ENCODE measurements around the gene ANKDD1B. TPM values are rescaled to one million over a fixed set of nuclear protein-coding genes. Genes with fewer than 3 reads are reported as not detected.

Gene ANKDD1B
- total RNA-seq, 1 donor from 2014 or later = 1.6 TPM

- no peaks in the 10 kb centered on the region for H3K9me3 Mint-ChIP-seq
- H3K27ac Mint-ChIP-seq = no peak overlapping the region
- DNase-seq (ENCODE audit: extremely low spot score, unreplicated experiment) = no peak
- no peaks in the 10 kb centered on the region for H3K27me3 Mint-ChIP-seq
- no peak for TF ChIP-seq CTCF (conservative IDR thresholded peaks at IDR 0.05)
- H3K36me3 Mint-ChIP-seq = peaks cover 3% of the 10 kb centered on the region
- H3K4me3 Mint-ChIP-seq = no peak overlapping the region
- peaks cover 8% of the 10 kb centered on the region for H3K4me1 Mint-ChIP-seq (ENCODE audit: unreplicated experiment)
Observed at GRCh38 chr5:75662061-75662460, 50.8 kb downstream of the ANKDD1B start.

GRCh38 chr5:75663579-75664284, 52.5 kb downstream of the ANKDD1B start:
- H3K27ac Mint-ChIP-seq = peak overlapping the region; percentile 28
- TF ChIP-seq CTCF (conservative IDR thresholded peaks at IDR 0.05) = no peak
- no peak overlapping the region for H3K4me3 Mint-ChIP-seq
- H3K4me1 Mint-ChIP-seq (ENCODE audit: unreplicated experiment) = peaks cover 8% of the 10 kb centered on the region
- H3K36me3 Mint-ChIP-seq = peaks cover 4% of the 10 kb centered on the region
- H3K27me3 Mint-ChIP-seq = no peaks in the 10 kb centered on the region
- DNase-seq (ENCODE audit: extremely low spot score, unreplicated experiment) = no peak
- H3K9me3 Mint-ChIP-seq = no peaks in the 10 kb centered on the region

GRCh38 chr5:75664979-75665378, 53.7 kb downstream of the ANKDD1B start:
- H3K9me3 Mint-ChIP-seq = no peaks in the 10 kb centered on the region
- no peak for TF ChIP-seq CTCF (conservative IDR thresholded peaks at IDR 0.05)
- no peaks in the 10 kb centered on the region for H3K27me3 Mint-ChIP-seq
- H3K4me1 Mint-ChIP-seq (ENCODE audit: unreplicated experiment) = peaks cover 20% of the 10 kb centered on the region
- DNase-seq (ENCODE audit: extremely low spot score, unreplicated experiment) = no peak
- H3K4me3 Mint-ChIP-seq = no peak overlapping the region
- peaks cover 4% of the 10 kb centered on the region for H3K36me3 Mint-ChIP-seq
- no peak overlapping the region for H3K27ac Mint-ChIP-seq

- no peak overlapping the region for H3K27ac Mint-ChIP-seq
- no peak overlapping the region for H3K4me3 Mint-ChIP-seq
Observed at GRCh38 chr5:75666801-75667200, 55.5 kb downstream of the ANKDD1B start.

GRCh38 chr5:75667586-75667985, 56.3 kb downstream of the ANKDD1B start:
- no peak for DNase-seq (ENCODE audit: extremely low spot score, unreplicated experiment)
- no peaks in the 10 kb centered on the region for H3K9me3 Mint-ChIP-seq
- H3K27me3 Mint-ChIP-seq = no peaks in the 10 kb centered on the region
- H3K27ac Mint-ChIP-seq = no peak overlapping the region
- no peak overlapping the region for H3K4me3 Mint-ChIP-seq
- peaks cover 15% of the 10 kb centered on the region for H3K36me3 Mint-ChIP-seq
- peak; percentile 32 for TF ChIP-seq CTCF (conservative IDR thresholded peaks at IDR 0.05)
- peaks cover 20% of the 10 kb centered on the region for H3K4me1 Mint-ChIP-seq (ENCODE audit: unreplicated experiment)

More at GRCh38 chr5:75666801-75667200, 55.5 kb downstream of the ANKDD1B start:
- H3K4me1 Mint-ChIP-seq (ENCODE audit: unreplicated experiment) = peaks cover 20% of the 10 kb centered on the region
- DNase-seq (ENCODE audit: extremely low spot score, unreplicated experiment) = no peak
- H3K27me3 Mint-ChIP-seq = no peaks in the 10 kb centered on the region
- peaks cover 10% of the 10 kb centered on the region for H3K36me3 Mint-ChIP-seq
- H3K9me3 Mint-ChIP-seq = no peaks in the 10 kb centered on the region
- no peak for TF ChIP-seq CTCF (conservative IDR thresholded peaks at IDR 0.05)

Measured in type B pancreatic cell (in vitro differentiated cells).